Nucleus accumbens (tissue), 56 donors: ENCODE measurements around the gene SLC37A2.
"Not testable (repeated sequence)": the region's sequence is repeated elsewhere in the genome, so short reads cannot be mapped to it uniquely, and the experiment has no call there.

ENCODE experiments used
- DNase-seq, 56 donors: peaks; one replicate each; lab custom pipeline; 2025; lab: John Stamatoyannopoulos, UW

SLC37A2 gene

GRCh38 chr11:125082611-125083311 lies 19.7 kb downstream of the SLC37A2 start:
- no peak for DNase-seq

DNA sequence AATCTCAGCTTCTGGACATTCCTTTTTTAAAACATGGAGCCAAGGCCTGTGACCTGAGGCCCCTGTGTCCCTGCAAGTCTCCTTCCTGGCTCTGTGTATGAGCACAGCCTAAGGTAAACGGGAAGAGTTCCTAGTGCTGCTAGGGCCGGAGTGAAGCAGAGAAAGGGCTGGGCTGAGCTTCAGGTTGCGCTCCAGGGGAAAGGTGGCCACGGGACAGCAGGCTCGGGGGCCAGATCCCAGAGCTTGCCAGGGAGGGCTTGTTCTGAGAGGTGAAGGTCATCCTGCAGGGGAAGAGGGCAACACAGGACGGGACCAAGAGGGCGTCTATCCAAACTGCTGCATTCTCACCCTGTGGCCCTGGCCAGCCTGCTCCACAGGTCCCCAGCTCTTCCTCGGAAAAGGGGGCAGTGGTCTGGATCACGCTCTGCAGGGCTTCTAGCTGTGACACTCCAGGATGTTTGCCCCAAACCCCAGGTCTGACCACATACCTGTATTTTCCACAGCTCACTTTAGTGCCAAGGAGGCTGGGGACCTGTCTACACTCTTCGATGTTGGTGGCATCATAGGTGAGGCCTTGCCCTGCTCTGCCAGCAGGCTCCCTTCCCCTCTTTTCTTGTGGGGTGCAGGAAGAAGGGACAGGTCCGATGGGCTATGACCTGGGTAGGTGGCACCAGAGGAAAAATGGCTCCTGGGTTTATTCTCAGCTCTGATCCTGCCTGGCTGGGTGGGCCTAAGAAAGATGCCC lies 20.4 kb downstream of the SLC37A2 start:
- no peak for DNase-seq

GRCh38 chr11:125084057-125084416 lies 20.9 kb downstream of the SLC37A2 start:
- no peak for DNase-seq

GRCh38 chr11:125084761-125085231 lies 21.7 kb downstream of the SLC37A2 start:
- no peak for DNase-seq

GRCh38 chr11:125085301-125086081 lies 22.4 kb downstream of the SLC37A2 start:
- DNase-seq: no peak

- DNase-seq: no peak
Observed at GRCh38 chr11:125086633-125087296, 23.7 kb downstream of the SLC37A2 start.

- DNase-seq: no peak
Observed at GRCh38 chr11:125088123-125088522, 25.0 kb downstream of the SLC37A2 start.

GRCh38 chr11:125088576-125089455 lies 25.7 kb downstream of the SLC37A2 start:
- DNase-seq: no peak

- not testable (repeated sequence) for DNase-seq
Observed at GRCh38 chr11:125089481-125089880, 26.4 kb downstream of the SLC37A2 start.

DNA sequence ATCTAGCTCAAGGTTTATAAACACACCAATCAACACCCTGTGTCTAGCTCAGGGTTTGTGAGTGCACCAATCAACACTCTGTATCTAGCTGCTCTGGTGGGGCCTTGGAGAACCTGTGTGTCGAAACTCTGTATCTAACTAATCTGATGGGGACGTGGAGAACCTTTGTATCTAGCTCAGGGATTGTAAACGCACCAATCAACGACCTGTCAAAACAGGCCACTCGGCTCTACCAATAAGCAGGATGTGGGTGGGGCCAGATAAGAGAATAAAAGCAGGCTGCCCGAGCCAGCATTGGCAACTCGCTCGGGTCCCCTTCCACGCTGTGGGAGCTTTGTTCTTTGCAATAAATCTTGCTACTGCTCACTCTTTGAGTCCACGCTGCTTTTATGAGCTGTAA lies 27.0 kb downstream of the SLC37A2 start:
- DNase-seq: not testable (repeated sequence)

GRCh38 chr11:125090816-125091215 lies 27.7 kb downstream of the SLC37A2 start:
- no peak for DNase-seq

GRCh38 chr11:125091247-125091876 lies 28.3 kb downstream of the SLC37A2 start:
- peak in 23 of 56 donors; percentile 8 to 66 (median 26) for DNase-seq

DNA sequence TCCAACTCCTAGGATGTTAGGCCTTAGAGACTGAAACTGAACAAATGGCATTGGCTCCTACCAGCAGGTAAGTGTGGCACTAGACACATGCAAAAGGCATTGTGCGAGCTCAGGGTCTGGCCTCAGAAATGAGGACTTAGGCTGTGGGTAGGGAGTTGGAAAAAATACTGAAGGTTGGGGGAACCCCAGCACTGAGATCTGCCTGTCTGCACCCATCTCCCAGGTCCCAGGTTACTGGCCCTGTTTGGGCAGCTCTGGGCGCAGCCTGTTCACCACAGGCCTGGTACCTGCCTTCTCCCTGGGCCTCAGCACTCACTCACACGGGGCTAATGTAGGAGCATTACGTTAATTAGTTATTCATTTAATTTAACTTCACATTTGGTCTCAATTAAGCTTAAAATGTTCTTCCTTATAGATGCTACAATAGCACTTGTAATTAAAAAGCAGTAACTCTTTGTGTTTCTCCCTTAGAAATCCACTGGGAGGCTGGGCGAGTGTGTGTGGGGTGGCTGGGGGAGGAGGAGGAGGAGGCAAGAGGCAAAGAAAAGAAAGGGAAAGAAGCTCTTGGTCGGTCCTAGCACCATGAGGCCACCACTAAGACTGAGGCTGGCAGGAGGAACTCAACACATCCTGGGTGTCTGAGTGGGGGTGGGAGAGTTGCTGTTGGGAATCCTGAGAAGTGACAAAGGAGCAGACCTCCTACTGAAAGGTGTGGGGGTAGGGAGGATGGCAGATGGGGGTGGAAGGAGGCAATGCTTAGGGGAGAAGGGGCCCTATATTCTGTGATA lies 29.0 kb downstream of the SLC37A2 start:
- DNase-seq: no peak

DNA sequence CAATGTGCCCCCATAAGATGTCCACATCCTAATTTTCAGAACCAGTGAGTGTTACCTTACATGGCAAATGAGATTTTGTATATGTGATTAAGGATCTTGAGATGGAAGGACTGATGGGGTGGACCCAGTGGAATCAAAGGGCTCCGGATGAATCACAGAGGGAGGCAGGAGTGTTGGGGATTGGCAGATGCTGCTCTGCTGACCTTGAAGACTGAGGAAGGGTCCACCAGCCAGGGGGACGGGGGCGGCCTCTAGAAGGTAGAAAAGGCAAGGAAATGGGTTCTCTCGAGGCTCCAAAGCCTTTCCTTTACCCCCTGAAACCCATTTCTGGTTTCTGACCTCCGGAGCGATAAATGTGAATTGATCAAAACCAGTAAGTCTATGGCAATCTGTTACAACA lies 29.6 kb downstream of the SLC37A2 start:
- DNase-seq: no peak

DNA sequence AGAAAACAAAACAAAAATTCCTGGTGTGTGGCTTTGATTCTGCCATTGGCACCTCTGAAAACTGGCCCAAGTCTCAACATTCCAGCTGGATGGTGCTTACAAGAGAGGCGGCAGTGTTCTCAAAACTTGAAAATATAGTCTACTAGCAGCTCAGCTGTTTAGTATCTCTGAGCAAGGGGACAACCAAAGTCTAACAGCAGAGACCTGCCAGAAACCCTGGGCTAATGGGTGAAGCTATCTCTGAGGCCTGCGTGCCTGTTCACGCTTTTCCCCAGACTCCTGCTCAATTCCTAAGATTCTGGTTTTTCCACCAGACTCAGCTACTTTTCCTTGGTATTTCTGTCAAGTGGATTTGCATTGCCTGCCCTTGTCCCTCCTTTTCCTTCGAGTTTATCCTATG lies 30.4 kb downstream of the SLC37A2 start:
- no peak for DNase-seq

DNA sequence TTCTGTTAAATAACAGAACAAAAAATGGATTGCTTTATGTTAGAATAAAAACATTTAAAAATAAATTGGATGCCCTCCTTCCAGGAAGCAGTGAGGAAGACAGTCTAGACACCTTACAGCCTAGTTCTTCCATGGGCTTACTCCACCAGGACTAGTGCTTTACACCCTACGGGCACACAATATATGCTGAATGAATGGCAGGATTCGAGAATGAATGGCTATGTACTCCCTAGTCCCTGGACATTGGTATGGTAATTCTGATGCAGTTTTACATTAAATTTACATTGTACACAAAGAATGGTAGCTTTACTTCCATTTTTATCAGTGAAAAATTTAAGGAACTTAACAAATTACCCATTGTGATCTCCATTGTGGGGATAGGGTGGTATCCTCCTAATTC lies 31.6 kb downstream of the SLC37A2 start:
- DNase-seq: no peak

GRCh38 chr11:125100136-125100535 lies 37.0 kb downstream of the SLC37A2 start:
- no peak for DNase-seq

GRCh38 chr11:125101596-125101995 lies 38.5 kb downstream of the SLC37A2 start:
- DNase-seq: no peak
